CD4-positive, alpha-beta T cell treated with Interleukin-6 for 4 hours (primary cell): Measurements from ENCODE around the gene ACBD4.

Experiments
- DNase-seq: peaks from one replicate; pipeline ENCODE4 v3.0.0-alpha.2; 2020; ENCODE audit warnings: mixed read lengths

ACBD4 gene

DNA sequence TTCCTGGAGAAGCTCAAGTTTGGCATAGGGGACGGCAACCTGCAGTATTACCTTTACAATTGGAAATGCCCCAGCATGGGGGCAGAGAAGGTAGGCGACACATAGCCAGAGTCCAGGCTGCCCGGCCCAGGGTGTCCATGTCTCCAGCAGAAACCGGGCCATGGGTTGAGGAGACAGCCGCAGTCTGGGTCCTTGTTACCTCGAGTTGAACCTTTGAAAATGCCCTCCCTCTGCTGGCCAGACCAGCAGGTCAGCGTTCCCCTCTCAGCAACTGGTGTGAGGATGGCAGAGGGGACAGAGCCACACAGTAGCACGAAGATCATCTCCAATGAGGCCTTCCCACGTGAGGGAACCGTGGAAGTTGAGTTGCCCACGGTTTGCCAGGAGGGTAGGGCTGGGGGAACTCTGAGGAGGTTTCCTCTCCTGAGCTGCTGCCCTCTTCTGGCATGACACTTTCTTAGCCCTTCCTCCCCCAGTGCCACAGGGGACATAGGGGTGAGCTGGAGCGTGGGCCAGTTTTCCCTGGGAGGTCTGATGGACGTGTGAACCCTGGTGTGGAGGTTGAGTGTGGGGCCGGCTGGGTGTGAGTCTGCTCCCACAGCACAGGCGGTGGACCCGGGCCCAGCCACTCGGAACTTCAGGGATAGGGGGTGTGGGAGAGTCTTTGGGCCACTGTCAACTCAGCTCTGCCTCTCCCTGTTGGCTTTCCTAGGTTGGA, 30.4 kb upstream of the ACBD4 start:
- DNase-seq = no peak

- DNase-seq = no peak
These were observed 29.4 kb upstream of the ACBD4 start for GRCh38 chr17:45106096-45106495.

GRCh38 chr17:45106582-45106981, 28.9 kb upstream of the ACBD4 start:
- DNase-seq = no peak

- DNase-seq = no peak
These were observed 28.0 kb upstream of the ACBD4 start for GRCh38 chr17:45107293-45108010.

GRCh38 chr17:45108051-45108450, 27.4 kb upstream of the ACBD4 start:
- DNase-seq = no peak

DNA sequence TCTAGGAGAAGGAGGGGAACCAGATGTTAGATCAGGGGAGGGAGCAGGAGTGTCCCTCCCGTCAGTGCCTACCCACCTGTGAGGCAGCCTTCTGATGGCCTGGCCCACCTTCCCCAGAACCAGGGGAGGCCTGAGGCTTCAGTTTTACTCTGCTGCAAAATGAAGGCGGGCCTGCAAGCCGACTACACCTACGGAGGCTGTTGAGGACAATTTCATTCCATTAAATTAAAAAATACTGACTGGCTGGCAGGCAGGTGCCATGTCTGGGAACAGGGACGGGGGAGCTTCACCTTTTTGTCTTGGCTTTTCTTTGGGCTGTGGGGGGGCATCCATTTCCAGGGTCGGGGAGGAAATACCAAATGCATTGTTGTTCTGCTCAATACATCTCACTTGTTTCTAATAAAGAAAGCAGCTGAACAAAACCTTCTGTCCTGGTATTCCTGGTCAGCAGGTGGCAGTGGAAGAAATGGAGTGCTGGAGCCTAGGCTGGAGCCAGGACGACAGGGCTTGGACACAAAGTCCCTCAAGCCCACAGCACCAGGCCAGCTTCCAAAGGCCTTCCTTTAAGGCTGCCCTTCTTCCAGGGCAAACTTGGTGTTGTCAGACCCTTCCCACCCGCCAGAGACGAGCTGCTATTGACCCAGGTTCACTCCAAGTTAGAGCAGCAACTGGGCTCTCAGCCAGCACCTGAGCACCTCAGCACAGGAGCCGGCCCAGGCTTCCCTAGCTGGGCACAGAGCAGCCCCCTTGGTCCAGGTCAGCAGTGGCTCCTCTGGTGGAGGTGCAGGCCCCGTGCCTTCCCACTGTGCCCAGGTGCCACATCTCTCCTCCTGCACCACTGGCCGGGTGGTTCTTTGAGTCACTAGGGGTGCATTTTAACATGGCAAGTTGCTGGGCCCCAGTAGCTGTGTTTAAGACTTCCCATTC, 26.6 kb upstream of the ACBD4 start:
- DNase-seq = no peak

GRCh38 chr17:45110676-45111611, 24.5 kb upstream of the ACBD4 start:
- DNase-seq = no peak

DNA sequence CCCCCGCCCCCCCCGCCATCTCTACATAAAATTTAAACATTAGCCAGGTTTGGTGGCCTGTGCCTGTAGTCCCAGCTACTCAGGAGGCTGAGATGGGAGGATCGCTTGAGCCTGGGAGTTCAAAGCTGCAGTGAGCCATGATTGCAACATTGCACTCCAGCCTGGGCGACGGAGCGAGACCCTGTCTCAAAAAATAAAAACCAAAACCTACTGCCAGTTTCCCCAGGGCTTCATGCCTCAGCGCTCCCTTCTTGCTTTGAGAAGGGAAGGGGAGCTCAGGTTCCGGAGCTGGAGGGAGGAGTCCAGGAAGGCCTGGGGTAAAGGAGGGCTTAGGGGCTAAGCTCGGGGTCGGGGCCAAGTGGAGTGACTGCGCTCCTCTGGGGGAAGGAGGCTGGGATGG, 23.6 kb upstream of the ACBD4 start:
- DNase-seq = no peak

DNA sequence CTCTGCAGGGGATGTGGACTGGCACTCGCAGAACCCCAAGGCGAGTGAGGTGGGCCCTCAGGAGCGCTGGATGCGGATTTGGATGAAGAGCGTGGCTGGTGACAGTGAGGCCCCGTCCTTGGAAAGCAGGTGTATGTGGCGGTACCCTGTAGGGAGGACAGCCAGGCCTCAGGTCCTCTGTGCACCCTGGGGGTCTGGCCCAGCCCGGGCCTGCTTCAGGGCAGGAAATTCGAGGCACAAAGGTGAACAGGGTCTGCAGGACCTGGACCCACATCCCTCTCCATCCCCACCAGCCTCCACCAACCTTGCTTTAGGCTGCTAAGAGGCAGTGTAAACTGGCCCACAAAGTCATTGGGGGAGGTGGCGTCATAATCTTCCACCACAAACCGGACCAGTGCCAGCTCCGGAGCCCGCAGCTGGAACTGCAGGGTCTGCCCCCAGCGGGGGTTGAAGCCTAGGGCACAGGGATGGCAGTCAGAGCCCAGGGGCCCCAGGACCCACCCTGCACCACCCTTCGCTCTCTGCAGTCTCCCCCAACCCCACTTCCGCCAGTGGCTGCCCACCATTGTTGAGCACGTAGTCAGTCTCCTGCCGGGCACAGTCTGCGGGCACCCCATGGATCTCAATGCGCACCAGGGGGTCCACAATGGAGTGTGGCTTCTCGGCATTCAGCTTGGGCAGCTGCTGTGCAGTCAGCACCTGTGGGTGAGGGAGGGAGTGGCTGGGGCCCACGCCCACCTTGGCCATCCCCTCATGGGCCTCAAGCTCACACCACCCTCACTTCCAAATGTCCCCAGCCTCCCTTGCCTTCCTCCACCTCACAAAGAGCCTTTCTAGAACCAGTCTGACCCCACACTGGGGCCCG, 22.7 kb upstream of the ACBD4 start:
- DNase-seq = no peak

- no peak for DNase-seq
These were observed 22.1 kb upstream of the ACBD4 start for GRCh38 chr17:45113424-45113754.

DNA sequence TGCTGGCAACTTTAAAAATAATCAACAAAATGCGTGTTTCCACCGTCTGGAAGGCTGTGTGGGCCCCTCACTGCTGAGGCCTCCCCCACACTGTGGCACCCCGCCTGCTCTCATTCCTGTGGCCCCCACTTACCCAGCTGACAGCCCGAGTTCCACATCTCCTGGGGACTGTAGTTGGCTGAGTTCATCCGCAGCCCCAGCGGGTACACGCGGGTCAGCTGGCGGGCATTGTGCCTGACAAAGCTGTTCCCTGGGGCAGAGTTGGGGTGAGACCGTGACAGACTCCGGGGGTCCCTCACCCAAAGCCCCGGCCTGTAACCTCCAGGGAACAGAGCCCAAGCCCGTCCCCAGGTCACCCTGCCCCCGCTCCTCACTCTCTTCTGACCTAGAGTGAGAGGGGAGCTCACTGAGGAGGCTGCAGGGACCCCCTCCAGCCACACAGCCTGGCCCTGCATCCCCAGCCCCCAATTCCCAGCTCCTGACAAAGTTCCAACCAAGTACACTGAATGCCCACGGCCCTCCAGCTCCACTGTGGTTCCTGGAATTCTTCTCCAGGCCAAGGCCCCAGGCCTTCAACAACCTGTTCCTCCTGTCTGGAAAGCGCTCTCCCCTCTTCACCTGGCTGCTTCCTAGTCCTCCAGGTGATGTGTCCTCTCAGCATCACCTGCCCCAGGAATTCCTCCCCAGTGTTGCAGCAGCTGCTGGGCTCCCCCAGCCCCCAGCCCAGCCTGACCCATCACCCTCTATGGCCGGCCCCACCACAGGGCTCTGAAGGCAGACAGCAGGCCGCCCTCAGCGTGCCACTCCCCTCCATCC, 21.2 kb upstream of the ACBD4 start:
- no peak for DNase-seq

- DNase-seq = no peak
These were observed 20.4 kb upstream of the ACBD4 start for GRCh38 chr17:45115015-45115625.

DNA sequence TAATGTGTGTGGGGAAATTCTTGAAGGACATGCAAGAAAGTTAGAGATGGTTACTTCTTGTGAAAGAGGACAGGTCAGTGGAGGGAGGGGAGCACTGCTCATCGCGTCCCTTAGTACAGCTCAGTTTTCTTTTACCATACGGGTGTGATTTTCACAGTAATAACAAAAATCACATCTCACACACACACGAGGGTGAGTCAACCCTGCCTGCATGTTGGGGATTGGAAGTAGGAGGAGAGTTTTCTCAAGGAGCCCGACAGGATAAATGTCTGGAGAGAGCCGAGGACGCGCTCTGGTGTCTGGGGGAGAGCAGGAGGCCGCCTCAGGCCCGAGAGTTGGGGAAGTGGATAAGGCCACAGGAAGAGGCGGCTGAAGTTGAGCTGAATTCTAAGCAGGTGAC, 19.6 kb upstream of the ACBD4 start:
- DNase-seq = no peak

DNA sequence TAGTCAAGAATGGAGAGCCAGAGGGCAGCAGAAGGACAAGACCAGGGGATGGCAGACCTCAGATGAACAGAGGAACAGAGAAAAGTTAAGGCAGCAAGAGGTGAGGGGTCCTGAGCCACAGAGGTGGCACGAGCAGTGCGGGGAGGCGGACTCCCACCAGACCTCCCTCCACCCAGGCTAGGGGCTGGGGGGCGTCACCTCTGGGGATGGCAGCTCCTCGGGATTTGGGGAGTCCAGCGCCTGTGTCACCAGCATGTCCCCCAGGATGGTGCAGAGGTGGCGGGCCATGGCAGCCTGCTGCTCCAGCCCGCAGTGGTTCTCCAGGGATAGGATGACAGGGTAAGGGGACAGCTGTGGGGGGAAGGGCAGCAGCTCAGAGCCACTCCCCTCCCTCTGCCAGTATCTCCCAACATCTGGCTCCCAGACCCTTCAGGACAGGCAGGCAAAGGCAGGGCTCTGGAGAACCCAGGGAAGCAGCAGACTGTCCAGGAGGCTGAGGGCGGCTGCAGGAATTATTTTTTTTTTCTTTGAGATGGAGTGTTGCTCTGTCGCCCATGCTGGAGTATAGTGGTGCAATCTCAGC, 19.0 kb upstream of the ACBD4 start:
- no peak for DNase-seq

DNA sequence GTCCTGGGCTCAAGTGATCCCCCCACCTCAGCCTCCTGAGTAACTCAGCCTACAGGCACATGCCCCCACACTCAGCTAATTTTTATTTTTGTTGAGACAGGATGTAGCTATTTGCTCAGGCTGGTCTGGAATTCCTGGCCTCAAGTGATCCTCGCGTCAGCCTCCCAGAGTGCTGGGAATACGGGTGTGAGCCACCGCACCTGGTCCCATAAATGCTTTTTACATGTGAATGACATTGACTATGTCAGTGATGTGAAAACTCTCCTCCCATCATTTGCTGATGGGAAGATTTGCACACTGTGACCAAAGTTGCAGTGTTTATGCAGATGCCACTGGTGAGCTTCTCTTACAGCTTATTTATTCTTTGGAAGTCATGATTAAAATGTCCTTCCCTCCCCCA, 18.2 kb upstream of the ACBD4 start:
- no peak for DNase-seq

- no peak for DNase-seq
These were observed 17.4 kb upstream of the ACBD4 start for GRCh38 chr17:45117848-45118646.

DNA sequence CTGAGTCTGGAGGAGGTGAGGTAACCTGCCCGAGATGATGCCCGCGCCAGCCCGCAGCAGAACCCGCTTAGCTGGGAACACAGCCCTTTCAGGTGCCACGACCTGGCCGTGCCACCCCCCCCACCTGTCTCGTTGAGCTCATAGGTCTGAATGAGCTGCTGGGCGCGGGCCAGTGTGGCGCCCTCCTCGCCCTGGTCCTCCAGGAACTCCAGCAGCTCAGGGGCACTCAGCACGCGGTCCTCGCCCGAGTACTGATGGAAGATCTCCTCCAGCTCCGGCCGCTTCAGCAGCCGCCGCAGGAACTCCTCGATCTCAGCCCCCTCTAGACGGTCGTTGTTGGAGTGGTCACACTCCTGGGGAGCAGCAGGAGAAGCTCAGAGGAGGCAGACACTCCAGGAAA, 16.8 kb upstream of the ACBD4 start:
- no peak for DNase-seq

GRCh38 chr17:45119964-45120363, 15.5 kb upstream of the ACBD4 start:
- DNase-seq = no peak

DNA sequence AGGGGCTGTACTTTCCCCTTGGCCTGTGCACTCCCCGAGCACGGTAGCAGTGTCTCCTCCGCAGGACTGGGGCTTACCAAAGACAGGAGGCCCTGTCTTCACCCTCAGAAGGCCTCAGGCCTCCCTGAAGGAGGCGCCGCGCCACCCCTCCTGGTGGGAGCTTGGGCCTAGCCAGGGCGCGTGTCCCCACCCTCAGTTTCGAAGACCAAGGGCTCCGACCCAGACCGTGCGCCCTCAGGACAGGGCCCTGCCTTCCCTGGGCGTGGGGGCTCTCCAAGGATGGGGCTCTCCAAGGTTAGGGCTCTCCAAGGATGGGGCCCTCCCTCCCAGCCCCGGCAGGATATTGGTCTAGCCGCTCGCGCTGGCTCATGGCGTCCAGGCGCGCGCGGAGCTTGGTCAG, 14.9 kb upstream of the ACBD4 start:
- DNase-seq = no peak
